Measurements from ENCODE around the gene MIER2.
"Not testable (repeated sequence)": the region's sequence is repeated elsewhere in the genome, so short reads cannot be mapped to it uniquely, and the experiment has no call there.

MIER2 gene, protein sequence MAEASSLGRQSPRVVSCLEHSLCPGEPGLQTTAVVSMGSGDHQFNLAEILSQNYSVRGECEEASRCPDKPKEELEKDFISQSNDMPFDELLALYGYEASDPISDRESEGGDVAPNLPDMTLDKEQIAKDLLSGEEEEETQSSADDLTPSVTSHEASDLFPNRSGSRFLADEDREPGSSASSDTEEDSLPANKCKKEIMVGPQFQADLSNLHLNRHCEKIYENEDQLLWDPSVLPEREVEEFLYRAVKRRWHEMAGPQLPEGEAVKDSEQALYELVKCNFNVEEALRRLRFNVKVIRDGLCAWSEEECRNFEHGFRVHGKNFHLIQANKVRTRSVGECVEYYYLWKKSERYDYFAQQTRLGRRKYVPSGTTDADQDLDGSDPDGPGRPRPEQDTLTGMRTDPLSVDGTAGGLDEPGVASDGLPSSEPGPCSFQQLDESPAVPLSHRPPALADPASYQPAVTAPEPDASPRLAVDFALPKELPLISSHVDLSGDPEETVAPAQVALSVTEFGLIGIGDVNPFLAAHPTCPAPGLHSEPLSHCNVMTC

DNA sequence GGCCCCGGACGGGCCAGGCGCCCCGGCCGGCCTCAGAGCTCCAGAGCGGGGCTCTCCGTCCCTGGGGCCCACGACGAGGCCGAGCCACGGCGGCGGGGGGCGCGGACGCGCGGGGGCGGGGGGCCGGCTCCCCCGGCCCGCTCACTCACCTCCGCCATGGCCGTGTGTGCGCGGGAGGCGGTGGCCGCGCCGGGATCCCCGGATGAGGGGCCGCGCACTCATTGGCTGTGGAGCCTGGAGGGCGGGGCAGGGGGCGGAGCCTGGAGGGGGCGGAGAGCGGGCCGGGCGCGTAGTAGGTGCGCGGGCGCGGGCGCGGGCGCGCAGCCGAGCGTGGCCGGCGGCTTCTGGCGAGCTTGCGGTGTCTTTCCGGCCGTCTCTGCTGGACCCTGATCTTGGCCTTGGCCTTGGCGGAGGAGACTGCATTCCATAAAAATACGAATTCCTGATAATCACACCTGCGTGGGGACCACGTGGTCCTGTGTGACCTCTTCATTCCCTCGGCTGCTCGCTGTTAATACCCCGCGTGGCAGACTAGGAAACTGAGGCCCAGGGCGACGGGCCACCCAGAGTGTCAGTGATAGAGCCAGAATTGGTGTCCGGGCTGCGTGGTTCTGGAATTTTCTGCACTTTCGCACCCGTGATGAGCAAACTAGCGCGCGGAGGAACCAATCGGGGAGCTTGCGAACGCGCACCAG lies at the start of gene MIER2:
MIER2 (minus strand) TSS at position 172 of the 695 bp plus-strand sequence; CDS start at position 158, 14 bp downstream.
- H3K36me3 Mint-ChIP-seq (ENCODE audit: low read depth): peaks cover 42% of the 10 kb centered on the region
- H3K27me3 Mint-ChIP-seq (ENCODE audit: low read depth, poor library complexity): peaks cover 37% of the 10 kb centered on the region
- H3K4me1 Mint-ChIP-seq: peaks cover 36% of the 10 kb centered on the region
- TF ChIP-seq, protein P1, sequence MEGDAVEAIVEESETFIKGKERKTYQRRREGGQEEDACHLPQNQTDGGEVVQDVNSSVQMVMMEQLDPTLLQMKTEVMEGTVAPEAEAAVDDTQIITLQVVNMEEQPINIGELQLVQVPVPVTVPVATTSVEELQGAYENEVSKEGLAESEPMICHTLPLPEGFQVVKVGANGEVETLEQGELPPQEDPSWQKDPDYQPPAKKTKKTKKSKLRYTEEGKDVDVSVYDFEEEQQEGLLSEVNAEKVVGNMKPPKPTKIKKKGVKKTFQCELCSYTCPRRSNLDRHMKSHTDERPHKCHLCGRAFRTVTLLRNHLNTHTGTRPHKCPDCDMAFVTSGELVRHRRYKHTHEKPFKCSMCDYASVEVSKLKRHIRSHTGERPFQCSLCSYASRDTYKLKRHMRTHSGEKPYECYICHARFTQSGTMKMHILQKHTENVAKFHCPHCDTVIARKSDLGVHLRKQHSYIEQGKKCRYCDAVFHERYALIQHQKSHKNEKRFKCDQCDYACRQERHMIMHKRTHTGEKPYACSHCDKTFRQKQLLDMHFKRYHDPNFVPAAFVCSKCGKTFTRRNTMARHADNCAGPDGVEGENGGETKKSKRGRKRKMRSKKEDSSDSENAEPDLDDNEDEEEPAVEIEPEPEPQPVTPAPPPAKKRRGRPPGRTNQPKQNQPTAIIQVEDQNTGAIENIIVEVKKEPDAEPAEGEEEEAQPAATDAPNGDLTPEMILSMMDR (IDR thresholded peaks at IDR 0.05): no peak
- peak within 1 kb of the TSS; percentile 4 for H3K27ac Mint-ChIP-seq
- DNase-seq: peak; percentile 93
- H3K9me3 Mint-ChIP-seq: peaks cover 23% of the 10 kb centered on the region
- peak within 1 kb of the TSS; percentile 88 for H3K4me3 Mint-ChIP-seq

DNA sequence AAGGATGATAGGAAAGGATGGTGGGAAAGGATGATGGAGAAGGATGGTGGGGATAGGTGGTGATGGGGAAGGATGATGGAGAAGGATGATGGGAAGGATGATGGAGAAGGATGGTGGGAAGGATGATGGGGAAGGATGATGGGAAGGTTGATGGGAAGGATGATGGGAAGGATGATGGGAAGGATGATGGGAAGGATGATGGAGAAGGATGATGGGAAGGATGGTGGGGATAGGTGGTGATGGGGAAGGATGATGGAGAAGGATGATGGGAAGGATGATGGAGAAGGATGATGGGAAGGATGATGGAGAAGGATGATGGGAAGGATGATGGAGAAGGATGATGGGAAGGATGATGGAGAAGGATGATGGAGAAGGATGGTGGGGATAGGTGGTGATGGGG lies 49.0 kb upstream of the MIER2 start:
- not testable (repeated sequence) for H3K27ac Mint-ChIP-seq; H3K4me3 Mint-ChIP-seq; DNase-seq; H3K36me3 Mint-ChIP-seq (ENCODE audit: low read depth)
- H3K4me1 Mint-ChIP-seq: peaks cover 35% of the 10 kb centered on the region
- H3K27me3 Mint-ChIP-seq (ENCODE audit: low read depth, poor library complexity): peaks cover 14% of the 10 kb centered on the region
- H3K9me3 Mint-ChIP-seq: peaks cover 55% of the 10 kb centered on the region

DNA sequence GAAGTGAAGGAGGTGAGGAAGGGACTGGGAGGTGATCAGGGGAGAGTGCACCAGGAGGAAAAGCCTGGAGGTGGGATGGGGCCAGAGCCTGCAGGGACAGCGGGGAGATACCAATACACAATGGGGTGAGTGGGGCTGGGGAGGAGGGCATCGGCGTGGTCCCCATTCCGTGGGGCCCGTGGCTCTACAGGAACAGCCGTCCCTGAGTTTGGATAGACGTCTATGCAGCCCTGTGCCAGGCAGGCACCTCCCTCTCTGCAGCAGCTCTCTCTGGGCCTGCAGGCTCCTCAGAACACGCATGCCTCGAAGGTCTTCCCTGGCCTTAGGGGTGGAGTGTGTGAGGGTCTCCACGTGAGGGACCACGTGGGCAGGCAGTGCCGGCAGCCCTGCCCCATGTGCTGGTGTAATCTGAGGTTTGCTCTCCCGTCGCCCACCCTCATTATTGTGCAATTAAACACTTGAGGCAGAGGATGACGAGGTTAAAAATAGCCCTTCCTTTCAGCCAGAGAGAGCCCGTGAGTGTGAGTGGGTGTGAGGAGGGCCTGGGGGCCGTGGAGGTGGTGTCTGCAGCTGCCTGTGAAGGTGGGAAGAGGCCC lies 47.9 kb upstream of the MIER2 start:
- H3K4me3 Mint-ChIP-seq: no peak overlapping the region
- peaks cover 31% of the 10 kb centered on the region for H3K4me1 Mint-ChIP-seq
- no peak for DNase-seq
- TF ChIP-seq, protein P1 (IDR thresholded peaks at IDR 0.05): no peak
- H3K27ac Mint-ChIP-seq: no peak overlapping the region
- H3K27me3 Mint-ChIP-seq (ENCODE audit: low read depth, poor library complexity): peaks cover 11% of the 10 kb centered on the region
- peaks cover 49% of the 10 kb centered on the region for H3K9me3 Mint-ChIP-seq
- peaks cover 5% of the 10 kb centered on the region for H3K36me3 Mint-ChIP-seq (ENCODE audit: low read depth)

DNA sequence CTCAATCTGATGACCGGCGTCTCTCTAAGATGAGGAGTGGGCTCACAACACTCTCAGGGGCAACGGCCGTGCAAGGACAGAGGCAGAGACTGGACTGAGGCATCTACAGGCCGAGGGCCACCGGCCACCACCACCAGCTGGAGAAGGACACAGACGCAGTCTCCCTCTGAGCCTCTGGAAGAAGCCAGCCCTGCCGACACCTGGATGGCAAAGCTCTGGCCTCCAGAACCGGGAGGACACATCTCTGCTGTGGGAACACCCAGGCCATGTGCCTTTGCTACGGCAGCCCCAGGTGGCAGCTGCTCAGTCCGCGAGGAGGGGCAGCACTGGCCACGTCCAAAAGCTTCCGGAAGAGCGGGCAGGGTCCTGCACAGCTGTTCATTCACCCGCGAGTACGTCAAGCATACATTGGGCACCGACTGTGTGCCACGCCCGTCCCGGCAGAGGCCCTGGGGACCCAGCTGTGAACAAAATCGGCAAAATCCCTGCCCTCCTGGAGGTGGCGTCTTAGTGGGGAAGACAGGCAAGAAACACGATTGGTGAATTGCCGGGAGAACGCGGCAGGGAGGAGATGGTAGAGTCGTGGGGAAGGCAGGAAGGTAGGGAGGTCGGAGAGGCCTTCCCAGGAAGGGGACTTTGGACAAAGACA lies 47.3 kb upstream of the MIER2 start:
- Mint-ChIP-seq H3K36me3 (ENCODE audit: low read depth) (peaks cover 2% of the 10 kb centered on the region), H3K4me1 (peaks cover 25% of the 10 kb centered on the region), H3K4me3 (no peak overlapping the region), H3K27me3 (ENCODE audit: low read depth, poor library complexity) (peaks cover 11% of the 10 kb centered on the region), H3K9me3 (peaks cover 43% of the 10 kb centered on the region), H3K27ac (no peak overlapping the region)
- no peak for DNase-seq
- TF ChIP-seq, protein P1 (IDR thresholded peaks at IDR 0.05): no peak

DNA sequence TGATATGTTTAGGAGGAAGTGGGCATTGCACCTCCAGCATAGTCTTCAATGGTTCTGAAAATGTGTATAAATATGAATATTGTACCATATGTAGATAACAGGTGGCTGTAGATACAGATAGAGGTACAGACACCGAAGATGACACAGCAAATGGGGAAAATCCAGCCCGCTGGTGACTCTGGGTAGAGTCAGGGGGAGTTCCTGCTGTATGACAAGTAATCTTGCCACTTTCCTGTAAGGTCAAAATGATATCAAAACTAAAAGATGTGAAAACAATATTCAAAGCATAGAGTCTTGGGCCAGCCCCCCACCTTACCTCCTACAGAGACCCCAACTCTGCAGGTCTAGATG lies 46.6 kb upstream of the MIER2 start:
- TF ChIP-seq, protein P1 (IDR thresholded peaks at IDR 0.05): no peak
- Mint-ChIP-seq H3K36me3 (ENCODE audit: low read depth) (no peaks in the 10 kb centered on the region), H3K4me1 (peaks cover 29% of the 10 kb centered on the region), H3K27me3 (ENCODE audit: low read depth, poor library complexity) (peaks cover 14% of the 10 kb centered on the region), H3K4me3 (no peak overlapping the region), H3K9me3 (peaks cover 39% of the 10 kb centered on the region), H3K27ac (no peak overlapping the region)
- no peak for DNase-seq

Data from nephron progenitor cell (in vitro differentiated cells).